AG04449 (cell line): Measurements from ENCODE around the gene ANKS1B.

Experiments
- CTCF ChIA-PET: fragments of 350-600 bp; formaldehyde crosslinking; extraction: SDS; loops from one replicate; lab custom pipeline; 2021; ENCODE audit warnings: antibody characterized with exemption; lab: Yijun Ruan, JAX
- POLR2A ChIA-PET: fragments of 400-600, 350-600 bp; formaldehyde crosslinking; extraction: SDS; loops from one replicate; lab custom pipeline; 2020; ENCODE audit warnings: antibody characterized with exemption, inconsistent platforms; lab: Yijun Ruan, JAX
- DNase-seq: peaks from one replicate; pipeline ENCODE4 v3.0.0-alpha.2; 2010; ENCODE audit warnings: low read depth, low spot score
- H3K4me3 ChIP-seq: 2 replicates; pipeline ENCODE4 v1.5.1; 2011; ENCODE audit warnings: low read depth, mild to moderate bottlenecking, control low read depth, low read length
- CTCF ChIP-seq: IDR thresholded peaks from one replicate; pipeline ENCODE4 v1.5.1; 2011; ENCODE audit warnings: mild to moderate bottlenecking, moderate library complexity, low read length, control low read depth, inconsistent platforms; ENCODE audit not compliant: insufficient read depth; ENCODE audit errors: missing control alignments

The ANKS1B gene

DNA sequence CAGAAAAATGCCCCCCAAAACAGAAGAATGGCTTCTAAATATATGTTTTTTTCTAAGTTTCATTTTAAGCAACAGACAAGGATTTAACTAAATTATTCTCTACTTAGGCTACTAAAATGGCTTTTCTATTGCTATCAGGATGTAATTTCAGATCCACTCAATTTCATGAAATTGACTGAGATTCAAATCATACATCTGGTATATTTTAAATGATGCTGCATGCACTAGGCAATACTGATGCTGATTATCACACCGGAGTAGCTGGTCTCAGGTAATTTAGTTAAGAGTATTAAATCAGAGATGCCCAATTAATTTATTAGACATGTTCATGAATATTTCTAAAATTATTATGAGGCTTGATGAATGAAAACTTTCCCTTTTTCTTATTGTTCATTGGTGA lies 1188.0 kb downstream of the ANKS1B start:
- DNase-seq = no peak
- TF ChIP-seq CTCF = no peak
- H3K4me3 ChIP-seq = no peak overlapping the region
- CTCF ChIA-PET = no interaction called here
- POLR2A ChIA-PET = no interaction called here

- DNase-seq = no peak
- no peak for TF ChIP-seq CTCF
- POLR2A ChIA-PET = no interaction called here
- CTCF ChIA-PET = no interaction called here
- H3K4me3 ChIP-seq = no peak overlapping the region
These were observed 1191.6 kb downstream of the ANKS1B start for GRCh38 chr12:98793121-98793520.

- no peak overlapping the region for H3K4me3 ChIP-seq
- CTCF ChIA-PET = no interaction called here
- no peak for DNase-seq
- POLR2A ChIA-PET = no interaction called here
- TF ChIP-seq CTCF = no peak
These were observed 1193.3 kb downstream of the ANKS1B start for GRCh38 chr12:98791406-98791805.

GRCh38 chr12:98788396-98788795 lies 1196.3 kb downstream of the ANKS1B start:
- ChIA-PET POLR2A (no interaction called here), CTCF (no interaction called here)
- TF ChIP-seq CTCF = no peak
- no peak for DNase-seq
- H3K4me3 ChIP-seq = no peak overlapping the region

DNA sequence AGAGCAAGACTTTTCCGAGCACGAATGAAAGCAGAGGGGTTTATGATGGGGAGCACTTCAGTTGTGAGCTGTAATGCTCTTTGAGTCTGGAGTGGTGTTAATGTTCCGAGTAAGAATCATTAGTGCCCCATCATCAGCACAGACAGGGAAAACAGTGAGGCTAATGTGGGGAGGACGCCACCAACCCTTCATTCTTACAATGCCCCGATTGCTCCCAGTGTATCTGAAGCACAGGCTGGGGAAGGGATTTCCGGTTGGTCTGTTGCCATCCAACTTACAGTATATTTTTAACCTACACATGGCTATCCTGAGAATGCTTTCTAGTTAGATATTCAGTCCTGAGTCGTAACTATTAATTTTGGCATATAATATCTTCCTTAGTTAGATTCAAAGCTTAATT lies 1198.1 kb downstream of the ANKS1B start:
- no peak for TF ChIP-seq CTCF
- POLR2A ChIA-PET = no interaction called here
- H3K4me3 ChIP-seq = no peak overlapping the region
- DNase-seq = no peak
- CTCF ChIA-PET = no interaction called here

- DNase-seq = no peak
- no peak for TF ChIP-seq CTCF
- H3K4me3 ChIP-seq = no peak overlapping the region
- POLR2A ChIA-PET = no interaction called here
- CTCF ChIA-PET = interaction anchor here (1.0 kb wide), 1 partner anchor 11 kb away, joined by 3 read pairs; no protein-coding TSS in a partner anchor
These were observed 1201.3 kb downstream of the ANKS1B start for GRCh38 chr12:98783420-98783819.
